K562 (cell line): Measurements from ENCODE around the gene KLHL22. TPM values are rescaled to one million over a fixed set of nuclear protein-coding genes. Genes with fewer than 3 reads are reported as not detected.

Experiments
- ATAC-seq: fragments of 200-7000 bp; cut with Tn5 transposase; 3 replicates; pipeline ENCODE4 v1.9.1; 2020; ENCODE audit warnings: moderate library complexity
- BruUV-seq: library from RNA; stranded (reverse); fragments of 400-500 nt; replicated peaks from 2 replicates; lab custom pipeline; 2021; lab: Mats Ljungman, UMichigan
- CTCF ChIA-PET: fragments of 300-600 bp; formaldehyde crosslinking; extraction: SDS; loops from one replicate; lab custom pipeline; 2021; ENCODE audit warnings: low intra/inter-chr PET ratio; lab: Yijun Ruan, JAX
- POLR2A ChIA-PET: fragments of 300-600, 350-650 bp; sonication (Branson Sonifier 250); formaldehyde crosslinking; extraction: SDS; loops from one replicate; lab custom pipeline; 2021; ENCODE audit warnings: antibody characterized with exemption, inconsistent platforms; lab: Yijun Ruan, JAX
- DNase-seq, 4 experiments: peaks; one replicate each; pipeline versions ENCODE4 v3.0.0 to v3.0.0-alpha.2; 2011 to 2018; ENCODE audit warnings: low spot score in 3 of 4, mixed read lengths in 3 of 4; ENCODE audit errors: extremely low read depth in 1 of 4
- FAIRE-seq: peaks from 2 replicates; lab custom pipeline; 2011; peaks lifted over from hg19 to GRCh38; lab: Jason Lieb, UNC
- H2AFZ ChIP-seq: 2 replicates; pipeline ENCODE4 v1.6.0; 2011; ENCODE audit warnings: low read depth, low read length, control low read depth, inconsistent platforms
- H3K27ac ChIP-seq: fragments of 200-600 bp; 3 replicates; pipeline ENCODE4 v1.8.0; 2011; ENCODE audit warnings: low read depth, mild to moderate bottlenecking, control low read depth, inconsistent platforms, low read length, moderate library complexity, mixed read lengths; ENCODE audit errors: extremely low read depth
- H3K27me3 ChIP-seq, 2 experiments: fragments of 300-600 bp in 1 of 2; 2 replicates in 1 of 2; 3 replicates in 1 of 2; pipeline versions ENCODE4 v1.6.0 to v1.8.0; 2011; ENCODE audit warnings: inconsistent platforms in 2 of 2, low read length in 2 of 2, mild to moderate bottlenecking in 1 of 2, mixed read lengths in 1 of 2, moderate library complexity in 1 of 2; ENCODE audit not compliant: control insufficient read depth in 2 of 2, insufficient read depth in 2 of 2
- H3K36me3 ChIP-seq: fragments of 300-600 bp; 3 replicates; pipeline ENCODE4 v1.8.0; 2011; ENCODE audit warnings: mild to moderate bottlenecking, low read length, inconsistent platforms; ENCODE audit not compliant: control insufficient read depth, insufficient read depth
- H3K4me1 ChIP-seq, 2 experiments: fragments of 200-600 bp in 1 of 2; replicated peaks in 1 of 2; 2 replicates in 1 of 2; 3 replicates in 1 of 2; pipeline versions ENCODE4 v1.5.1 to v1.8.0; 2011; ENCODE audit warnings: inconsistent platforms in 2 of 2, low read length in 2 of 2, mild to moderate bottlenecking in 1 of 2, mixed read lengths in 1 of 2, moderate library complexity in 1 of 2; ENCODE audit not compliant: control insufficient read depth in 2 of 2, insufficient read depth in 2 of 2
- H3K4me2 ChIP-seq: 2 replicates; pipeline ENCODE4 v1.6.1; 2011; ENCODE audit warnings: low read length, control low read depth, inconsistent platforms, mixed read lengths; ENCODE audit not compliant: insufficient read depth
- H3K4me3 ChIP-seq: fragments of 200-600 bp; sonication (generic), shearing (Covaris generic); 2 replicates; pipeline ENCODE4 v1.5.1; 2016; ENCODE audit warnings: control low read depth, inconsistent platforms
- H3K79me2 ChIP-seq: fragments of 200-600 bp; 3 replicates; pipeline ENCODE4 v1.8.0; 2011; ENCODE audit warnings: low read length, inconsistent platforms; ENCODE audit not compliant: control insufficient read depth, insufficient read depth
- H3K9ac ChIP-seq, 2 experiments: 2 replicates each; pipeline versions ENCODE4 v1.6.0 to v1.6.1; 2011; ENCODE audit warnings: low read depth in 2 of 2, low read length in 2 of 2, control low read depth in 1 of 2, inconsistent platforms in 1 of 2, mild to moderate bottlenecking in 1 of 2, mixed read lengths in 1 of 2; ENCODE audit not compliant: insufficient read depth in 1 of 2
- H3K9me1 ChIP-seq: one replicate; pipeline ENCODE4 v1.6.0; 2011; ENCODE audit warnings: inconsistent platforms, mild to moderate bottlenecking, low read length, moderate library complexity; ENCODE audit not compliant: control insufficient read depth, insufficient read depth
- H3K9me3 ChIP-seq: replicated peaks from 2 replicates; pipeline ENCODE4 v1.5.1; 2011; ENCODE audit warnings: low read depth, low read length, inconsistent platforms; ENCODE audit not compliant: control insufficient read depth, insufficient read depth
- H4K20me1 ChIP-seq: replicated peaks from 2 replicates; pipeline ENCODE4 v1.6.1; 2011; ENCODE audit warnings: low read length, inconsistent platforms, mixed read lengths; ENCODE audit not compliant: control insufficient read depth, insufficient read depth
- EHMT2 ChIP-seq: fragments of 450-650 bp; IDR thresholded peaks from 2 replicates; pipeline ENCODE4 v1.6.1; 2018; ENCODE audit warnings: antibody characterized with exemption
- ETV6 ChIP-seq, 3 experiments: fragments of 150-350 bp in 1 of 3; sonication (generic) in 1 of 3; formaldehyde crosslinking in 1 of 3; IDR thresholded peaks; 2 replicates each; pipeline versions ENCODE4 v1.6.1 to v1.8.0; 2014 to 2022; ENCODE audit warnings: borderline replicate concordance in 2 of 3, low read depth in 2 of 3, antibody characterized with exemption in 1 of 3, low read length in 1 of 3, mild to moderate bottlenecking in 1 of 3, missing genetic modification reagents in 1 of 3
- HIVEP1 ChIP-seq: fragments of 250-450 bp; sonication (Bioruptor Pico); IDR thresholded peaks from 2 replicates; pipeline ENCODE4 v1.4.0; 2020; ENCODE audit warnings: mild to moderate bottlenecking
- KDM5B ChIP-seq: fragments of 200-600 bp; sonication (generic); IDR thresholded peaks from 2 replicates; pipeline ENCODE4 v1.6.1; 2012; ENCODE audit warnings: low read depth, mild to moderate bottlenecking, moderate library complexity, low read length, control low read depth, inconsistent platforms; ENCODE audit not compliant: insufficient replicate concordance
- RNF2 ChIP-seq: sonication (generic); IDR thresholded peaks from 2 replicates; pipeline ENCODE4 v1.6.1; 2016
- SOX6 ChIP-seq: fragments of 450-650 bp; IDR thresholded peaks from 2 replicates; pipeline ENCODE4 v1.6.1; 2014; ENCODE audit warnings: mild to moderate bottlenecking
- WGBS: fragments of 100-300 bp; shearing (Covaris generic); methylation state at CpG from one replicate; pipeline ENCODE4 v1.1.6; 2016; ENCODE audit warnings: low coverage, mixed read lengths; ENCODE audit not compliant: insufficient coverage; ENCODE audit errors: missing lambda C conversion rate; 5-methylcytosine and 5-hydroxymethylcytosine counted together
- in situ Hi-C: fragments of 300-500 bp; cut with MboI; formaldehyde crosslinking; loops from 4 replicates; pipeline ENCODE4 v1.15.0; 2018; ENCODE audit warnings: inconsistent platforms, mixed read lengths
- intact Hi-C: fragments of 100-400 bp; cut with micrococcal nuclease; formaldehyde crosslinking; loops from 2 replicates; pipeline ENCODE4 v1.14.2; 2022
- polyA plus RNA-seq, 8 experiments: library from polyadenylated mRNA; depleted of rRNA in 4 of 8; stranded (reverse) in 5 of 8; unstranded in 3 of 8; fragments of >200 nt; fragmentation: Nextera tagmentation in 2 of 8; fragmentation: Illumina TruSeq in 1 of 8; extraction: Ambion mirVana in 2 of 8; extraction: Trizol in 1 of 8; gene quantifications; 2 replicates each; pipeline versions ENCODE4 v1.2.1 to v1.2.3, GENCODE V29; 2011 to 2014; ENCODE audit warnings: inconsistent platforms in 1 of 8, missing spikeins in 1 of 8
- total RNA-seq, 7 experiments: library from RNA; depleted of rRNA in 6 of 7; stranded (reverse); fragments of >200 nt in 6 of 7; fragmentation: Illumina TruSeq in 2 of 7; extraction: Trizol in 2 of 7; gene quantifications; 2 replicates each; pipeline versions ENCODE4 v1.2.1 to v1.2.3, GENCODE V29; 2011 to 2021; ENCODE audit warnings: low replicate concordance in 1 of 7
- TF ChIP-seq, protein P1 (sequence below): conservative IDR thresholded peaks from 2 replicates; pipeline ENCODE4 v1.6.1; 2011; ENCODE audit warnings: low read depth, mild to moderate bottlenecking, low read length; ENCODE audit not compliant: control insufficient read depth
- TF ChIP-seq, protein P2 (sequence below): IDR thresholded peaks from 2 replicates; pipeline ENCODE4 v1.6.1; 2011; ENCODE audit not compliant: insufficient read length; ENCODE audit errors: extremely low read depth
- TF ChIP-seq, protein P3 (sequence below), 2 experiments: fragments of 250-450 bp in 1 of 2; fragments of 450-650 bp in 1 of 2; sonication (Bioruptor Pico) in 1 of 2; IDR thresholded peaks; 2 replicates each; pipeline versions ENCODE4 v1.6.1 to v1.8.0; 2016 to 2021; ENCODE audit warnings: mild to moderate bottlenecking in 2 of 2, moderate library complexity in 2 of 2, missing compliant biosample characterization in 1 of 2, missing genetic modification characterization in 1 of 2

The KLHL22 gene
- total and polyA plus RNA-seq, 9 of the 15 experiments (the other 6 are each of a cell fraction or from before 2014, with no cell fraction given), result 1.3 to 25.6 (median 15.2) TPM

DNA sequence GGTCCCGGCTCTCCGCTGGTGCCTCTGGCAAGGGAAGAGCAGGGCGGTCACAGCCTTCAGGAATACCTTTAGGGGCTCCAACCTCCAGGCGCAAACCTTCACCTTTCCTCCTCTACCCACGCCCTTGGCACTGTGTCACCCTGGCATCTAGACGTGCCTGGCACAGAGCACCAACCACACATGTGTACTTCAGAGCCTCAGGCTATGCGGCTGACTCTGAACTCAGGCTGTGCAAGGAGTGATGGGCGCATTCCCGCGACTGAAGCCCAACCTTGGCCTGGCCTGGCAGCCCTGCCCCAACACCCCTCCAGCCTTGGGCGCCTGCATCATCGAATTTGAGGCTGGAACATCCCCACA lies 69.4 kb downstream of the KLHL22 start:
- in situ Hi-C loops (no loop called here), intact Hi-C loops (no loop called here)
- Histone ChIP-seq H3K79me2 (no peaks in the 10 kb centered on the region), H3K4me3 (no peak overlapping the region), H2AFZ (no peak overlapping the region), H3K4me1 (peaks cover 12 to 61% of the 10 kb centered on the region in 2 experiments), H3K9me3 (no peaks in the 10 kb centered on the region), H3K9ac (no peak overlapping the region), H3K9me1 (peaks cover 8% of the 10 kb centered on the region), H3K27ac (no peak overlapping the region), H4K20me1 (peaks cover 40% of the 10 kb centered on the region; the same call in 1 of the 2 replicates), H3K36me3 (no peaks in the 10 kb centered on the region), H3K27me3 (peaks cover 49 to 77% of the 10 kb centered on the region in 2 experiments; a peak in 4 of 5 replicates), H3K4me2 (no peak overlapping the region)
- no peak for DNase-seq
- WGBS, result 30% methylated on average over 12 of the region's 12 CpGs
- no peak for ATAC-seq
- no peak for FAIRE-seq
- TF ChIP-seq, protein P1, sequence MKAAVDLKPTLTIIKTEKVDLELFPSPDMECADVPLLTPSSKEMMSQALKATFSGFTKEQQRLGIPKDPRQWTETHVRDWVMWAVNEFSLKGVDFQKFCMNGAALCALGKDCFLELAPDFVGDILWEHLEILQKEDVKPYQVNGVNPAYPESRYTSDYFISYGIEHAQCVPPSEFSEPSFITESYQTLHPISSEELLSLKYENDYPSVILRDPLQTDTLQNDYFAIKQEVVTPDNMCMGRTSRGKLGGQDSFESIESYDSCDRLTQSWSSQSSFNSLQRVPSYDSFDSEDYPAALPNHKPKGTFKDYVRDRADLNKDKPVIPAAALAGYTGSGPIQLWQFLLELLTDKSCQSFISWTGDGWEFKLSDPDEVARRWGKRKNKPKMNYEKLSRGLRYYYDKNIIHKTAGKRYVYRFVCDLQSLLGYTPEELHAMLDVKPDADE, result peak; percentile 7; the same call in 1 of the 2 replicates
- TF ChIP-seq EHMT2, result no peak
- BruUV-seq, result no TSS peak
- ChIA-PET POLR2A (interaction anchor here (0.7 kb wide), 1 partner anchor 15 kb away, joined by 3 read pairs; no protein-coding TSS in a partner anchor), CTCF (no interaction called here)

DNA sequence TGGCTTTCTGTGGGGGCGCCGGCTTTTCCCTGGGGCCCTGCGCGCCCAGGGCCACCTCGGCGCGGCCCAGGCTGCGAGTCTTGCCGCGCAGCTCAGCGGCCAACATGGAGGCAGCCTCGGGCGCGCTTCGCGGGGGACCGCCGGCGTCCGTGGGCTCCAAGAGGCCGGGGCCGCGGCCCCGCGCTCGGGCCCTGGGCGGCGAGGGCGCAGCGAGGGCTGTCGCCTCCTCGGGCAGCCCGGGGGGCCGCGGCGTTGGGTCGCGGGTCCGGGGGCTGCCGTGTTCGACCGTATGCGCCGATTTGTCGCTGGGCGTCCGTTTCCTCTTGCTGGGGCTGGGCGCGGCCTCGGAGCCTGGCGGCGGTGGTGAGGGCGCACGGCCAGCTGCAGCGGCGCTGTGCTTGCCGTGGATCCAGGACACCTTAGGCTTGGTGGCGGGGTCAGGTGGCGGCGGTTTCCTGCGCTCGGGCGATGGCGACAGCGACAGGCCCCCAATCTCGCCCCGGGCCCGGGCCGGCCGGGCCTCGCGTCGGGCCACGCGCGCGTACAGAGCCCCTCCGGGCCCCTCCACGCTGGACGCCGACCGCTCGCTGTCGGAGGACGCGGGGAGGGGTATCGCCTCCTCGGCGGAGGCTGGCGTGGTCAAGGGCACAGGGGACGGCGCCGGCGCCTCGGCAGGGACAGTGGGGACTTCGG lies 69.9 kb downstream of the KLHL22 start:
- Histone ChIP-seq H3K4me3 (no peak overlapping the region), H3K36me3 (no peaks in the 10 kb centered on the region), H3K4me1 (peaks cover 12 to 56% of the 10 kb centered on the region in 2 experiments), H2AFZ (no peak overlapping the region), H3K27ac (no peak overlapping the region), H3K27me3 (peaks cover 52 to 77% of the 10 kb centered on the region in 2 experiments; a peak in 4 of 5 replicates), H3K9me3 (no peaks in the 10 kb centered on the region), H3K9ac (no peak overlapping the region), H3K9me1 (peaks cover 8% of the 10 kb centered on the region), H3K4me2 (no peak overlapping the region), H4K20me1 (peaks cover 39% of the 10 kb centered on the region; the same call in 1 of the 2 replicates), H3K79me2 (no peaks in the 10 kb centered on the region)
- DNase-seq, result no peak
- no peak for FAIRE-seq
- ChIA-PET CTCF (no interaction called here), POLR2A (no interaction called here)
- in situ Hi-C loops, result no loop called here
- WGBS, result 76% methylated on average over 96 of the region's 96 CpGs
- BruUV-seq, result no TSS peak
- intact Hi-C loops, result no loop called here
- ATAC-seq, result no peak
- TF ChIP-seq SOX6 (no peak), KDM5B (no peak), ETV6 (IDR thresholded peaks at IDR 0.05; ENCODE audit: borderline replicate concordance in 1 of 2, low read depth in 2 of 2, low read length in 1 of 2) (no peak), ETV6 (CRISPR knock-in tag; IDR thresholded peaks at IDR 0.05; ENCODE audit: borderline replicate concordance) (no peak), HIVEP1 (CRISPR knock-in tag) (no peak), RNF2 (no peak)
- TF ChIP-seq, protein P2, sequence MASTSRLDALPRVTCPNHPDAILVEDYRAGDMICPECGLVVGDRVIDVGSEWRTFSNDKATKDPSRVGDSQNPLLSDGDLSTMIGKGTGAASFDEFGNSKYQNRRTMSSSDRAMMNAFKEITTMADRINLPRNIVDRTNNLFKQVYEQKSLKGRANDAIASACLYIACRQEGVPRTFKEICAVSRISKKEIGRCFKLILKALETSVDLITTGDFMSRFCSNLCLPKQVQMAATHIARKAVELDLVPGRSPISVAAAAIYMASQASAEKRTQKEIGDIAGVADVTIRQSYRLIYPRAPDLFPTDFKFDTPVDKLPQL, result no peak
- TF ChIP-seq, protein P1, result 0 out of 2 replicates have a peak, but pooled peaks have one; percentile 21
- TF ChIP-seq, protein P3, sequence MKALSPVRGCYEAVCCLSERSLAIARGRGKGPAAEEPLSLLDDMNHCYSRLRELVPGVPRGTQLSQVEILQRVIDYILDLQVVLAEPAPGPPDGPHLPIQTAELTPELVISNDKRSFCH (CRISPR knock-in tag; IDR thresholded peaks at IDR 0.05), result no peak
- TF ChIP-seq, protein P3 (tag; IDR thresholded peaks at IDR 0.05), result peak; percentile 14; the same call in 1 of the 2 replicates
